ENCODE results near the gene TCF12.

TCF12 gene

GRCh38 chr15:57111002-57111401, 192.6 kb downstream of the TCF12 start:
- no peak overlapping the region for H3K4me3 ChIP-seq (replicated peaks; ENCODE audit: insufficient read depth, low read length)
- TF ChIP-seq SPI1 (IDR thresholded peaks at IDR 0.05; ENCODE audit: borderline replicate concordance, low read depth) (no peak), GABPA (IDR thresholded peaks at IDR 0.05; ENCODE audit: low read depth) (no peak)
- TF ChIP-seq, protein P1, sequence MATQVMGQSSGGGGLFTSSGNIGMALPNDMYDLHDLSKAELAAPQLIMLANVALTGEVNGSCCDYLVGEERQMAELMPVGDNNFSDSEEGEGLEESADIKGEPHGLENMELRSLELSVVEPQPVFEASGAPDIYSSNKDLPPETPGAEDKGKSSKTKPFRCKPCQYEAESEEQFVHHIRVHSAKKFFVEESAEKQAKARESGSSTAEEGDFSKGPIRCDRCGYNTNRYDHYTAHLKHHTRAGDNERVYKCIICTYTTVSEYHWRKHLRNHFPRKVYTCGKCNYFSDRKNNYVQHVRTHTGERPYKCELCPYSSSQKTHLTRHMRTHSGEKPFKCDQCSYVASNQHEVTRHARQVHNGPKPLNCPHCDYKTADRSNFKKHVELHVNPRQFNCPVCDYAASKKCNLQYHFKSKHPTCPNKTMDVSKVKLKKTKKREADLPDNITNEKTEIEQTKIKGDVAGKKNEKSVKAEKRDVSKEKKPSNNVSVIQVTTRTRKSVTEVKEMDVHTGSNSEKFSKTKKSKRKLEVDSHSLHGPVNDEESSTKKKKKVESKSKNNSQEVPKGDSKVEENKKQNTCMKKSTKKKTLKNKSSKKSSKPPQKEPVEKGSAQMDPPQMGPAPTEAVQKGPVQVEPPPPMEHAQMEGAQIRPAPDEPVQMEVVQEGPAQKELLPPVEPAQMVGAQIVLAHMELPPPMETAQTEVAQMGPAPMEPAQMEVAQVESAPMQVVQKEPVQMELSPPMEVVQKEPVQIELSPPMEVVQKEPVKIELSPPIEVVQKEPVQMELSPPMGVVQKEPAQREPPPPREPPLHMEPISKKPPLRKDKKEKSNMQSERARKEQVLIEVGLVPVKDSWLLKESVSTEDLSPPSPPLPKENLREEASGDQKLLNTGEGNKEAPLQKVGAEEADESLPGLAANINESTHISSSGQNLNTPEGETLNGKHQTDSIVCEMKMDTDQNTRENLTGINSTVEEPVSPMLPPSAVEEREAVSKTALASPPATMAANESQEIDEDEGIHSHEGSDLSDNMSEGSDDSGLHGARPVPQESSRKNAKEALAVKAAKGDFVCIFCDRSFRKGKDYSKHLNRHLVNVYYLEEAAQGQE (IDR thresholded peaks at IDR 0.05; ENCODE audit: insufficient replicate concordance, low read depth): no peak
- no peak overlapping the region for H3K27ac ChIP-seq (replicated peaks)
- no peak for DNase-seq (ENCODE audit: low read depth in 1 of 2, low spot score in 1 of 2)
- no peaks in the 10 kb centered on the region for H3K27me3 ChIP-seq (ENCODE audit: insufficient read depth, poor library complexity, severe bottlenecking)

DNA sequence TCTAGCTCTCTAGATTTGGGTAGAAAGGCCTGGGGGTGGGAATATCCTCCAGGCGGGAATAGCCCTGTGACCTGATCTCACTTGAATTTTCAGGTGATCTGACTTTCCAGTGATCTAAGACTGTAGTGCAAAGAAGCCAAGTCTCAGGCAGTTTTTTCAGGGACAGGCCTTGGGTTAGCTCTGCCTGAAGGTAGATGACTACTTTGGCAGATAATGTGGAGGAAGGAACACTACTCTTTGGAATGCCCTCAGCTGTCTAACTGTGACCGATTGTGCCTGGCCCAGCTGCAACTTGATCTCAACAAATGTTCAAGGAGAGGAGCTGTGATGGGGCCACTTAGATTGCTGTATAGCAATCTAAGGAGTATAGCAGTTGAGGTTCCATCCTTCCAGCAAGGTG, 193.7 kb downstream of the TCF12 start:
- no peaks in the 10 kb centered on the region for H3K27me3 ChIP-seq (ENCODE audit: insufficient read depth, poor library complexity, severe bottlenecking)
- DNase-seq (ENCODE audit: low read depth in 1 of 2, low spot score in 1 of 2): no peak
- no peak for TF ChIP-seq POLR2AphosphoS5 (IDR thresholded peaks at IDR 0.05; ENCODE audit: low read depth)
- no peak for TF ChIP-seq GABPA (IDR thresholded peaks at IDR 0.05; ENCODE audit: low read depth)
- TF ChIP-seq CTCF (IDR thresholded peaks at IDR 0.05; ENCODE audit: insufficient read depth, low read length): no peak
- TF ChIP-seq SPI1 (IDR thresholded peaks at IDR 0.05; ENCODE audit: borderline replicate concordance, low read depth): no peak
- TF ChIP-seq, protein P1 (IDR thresholded peaks at IDR 0.05; ENCODE audit: insufficient replicate concordance, low read depth): no peak
- no peak overlapping the region for H3K4me3 ChIP-seq (replicated peaks; ENCODE audit: insufficient read depth, low read length)
- no peak overlapping the region for H3K27ac ChIP-seq (replicated peaks)

GRCh38 chr15:57114070-57114469, 195.6 kb downstream of the TCF12 start:
- H3K27ac ChIP-seq (replicated peaks): no peak overlapping the region
- no peaks in the 10 kb centered on the region for H3K27me3 ChIP-seq (ENCODE audit: insufficient read depth, poor library complexity, severe bottlenecking)
- peak; percentile 77 for TF ChIP-seq SPI1 (IDR thresholded peaks at IDR 0.05; ENCODE audit: borderline replicate concordance, low read depth)
- TF ChIP-seq, protein P1 (IDR thresholded peaks at IDR 0.05; ENCODE audit: insufficient replicate concordance, low read depth): no peak
- no peak for TF ChIP-seq CTCF (IDR thresholded peaks at IDR 0.05; ENCODE audit: insufficient read depth, low read length)
- TF ChIP-seq POLR2AphosphoS5 (IDR thresholded peaks at IDR 0.05; ENCODE audit: low read depth): no peak
- TF ChIP-seq GABPA (IDR thresholded peaks at IDR 0.05; ENCODE audit: low read depth): no peak
- peak in 1 of 2 experiments; percentile 60 for DNase-seq (ENCODE audit: low read depth in 1 of 2, low spot score in 1 of 2)
- H3K4me3 ChIP-seq (replicated peaks; ENCODE audit: insufficient read depth, low read length): no peak overlapping the region

Data from HL-60 (cell line).